HCT116 (cell line): ENCODE measurements around the gene HNRNPH3.

Experiments used
- CTCF ChIP-seq, 3 experiments: fragments of 200-600 bp in 1 of 3; sonication (generic) in 1 of 3; IDR thresholded peaks in 2 of 3; conservative IDR thresholded peaks in 1 of 3; 2 replicates each; pipeline ENCODE4 v1.5.1; 2012 to 2017; ENCODE audit warnings: low read depth in 2 of 3, low read length in 2 of 3, antibody characterized with exemption in 1 of 3, borderline replicate concordance in 1 of 3, control low read depth in 1 of 3, mild to moderate bottlenecking in 1 of 3, mixed read lengths in 1 of 3, mixed run types in 1 of 3, moderate library complexity in 1 of 3; ENCODE audit not compliant: insufficient read depth in 1 of 3
- JUND ChIP-seq: IDR thresholded peaks from 2 replicates; pipeline ENCODE4 v1.6.1; 2012
- MAX ChIP-seq: IDR thresholded peaks from 2 replicates; pipeline ENCODE4 v1.6.1; 2012
- POLR2A ChIP-seq: IDR thresholded peaks from 2 replicates; pipeline ENCODE4 v1.7.0; 2011; ENCODE audit warnings: borderline replicate concordance; ENCODE audit not compliant: insufficient read depth, insufficient read length; ENCODE audit errors: extremely low read depth
- SP1 ChIP-seq: IDR thresholded peaks from 2 replicates; pipeline ENCODE4 v1.6.1; 2012; ENCODE audit warnings: low read depth
- SRF ChIP-seq: IDR thresholded peaks from 2 replicates; pipeline ENCODE4 v1.6.1; 2012; ENCODE audit warnings: low read depth
- ZNF274 ChIP-seq: fragments of 200-500 bp; sonication (Bioruptor generic); IDR thresholded peaks from 2 replicates; pipeline ENCODE4 v1.6.1; 2014; ENCODE audit warnings: mild to moderate bottlenecking, low read depth, low read length, inconsistent platforms

- no peak for TF ChIP-seq CTCF (IDR thresholded peaks at IDR 0.05 in 2 of 3, conservative IDR thresholded peaks at IDR 0.05 in 1 of 3; ENCODE audit: borderline replicate concordance in 1 of 3, insufficient read depth in 1 of 3, low read depth in 2 of 3, low read length in 2 of 3)
- TF ChIP-seq SP1: no peak
- TF ChIP-seq SRF: no peak
- no peak for TF ChIP-seq JUND
- TF ChIP-seq ZNF274: no peak
- TF ChIP-seq MAX: no peak
- TF ChIP-seq POLR2A: no peak
Observed at GRCh38 chr10:68305854-68306253, 26.0 kb upstream of the HNRNPH3 start.
